WTC11 (cell line): ENCODE results near the gene ADAMTS19. TPM values are rescaled to one million over a fixed set of nuclear protein-coding genes. Genes with fewer than 3 reads are reported as not detected.

Experiments used
- ATAC-seq: fragments of 200-7000 bp; cut with Tn5 transposase; 2 replicates; pipeline ENCODE4 v1.10.0; 2021; ENCODE audit warnings: mild to moderate bottlenecking, moderate library complexity
- CTCF ChIA-PET: fragments of 300-600 bp; sonication (Branson Sonifier 250); formaldehyde crosslinking; loops from one replicate; lab custom pipeline; 2021; ENCODE audit warnings: antibody characterized with exemption; lab: Charles Lee
- POLR2A ChIA-PET: fragments of 350-600 bp; sonication (Branson Sonifier 250); formaldehyde crosslinking; loops from one replicate; lab custom pipeline; 2021; ENCODE audit warnings: antibody characterized with exemption; lab: Charles Lee
- DNase-seq: peaks from one replicate; pipeline ENCODE4 v3.0.0; 2021; ENCODE audit warnings: low spot score
- H3K27ac Mint-ChIP-seq: 2 replicates; pipeline ENCODE4 v1.8.0; 2021; ENCODE audit warnings: mixed read lengths
- H3K27me3 Mint-ChIP-seq: 2 replicates; pipeline ENCODE4 v1.8.0; 2021; ENCODE audit warnings: low read depth, mild to moderate bottlenecking, moderate library complexity, mixed read lengths
- H3K36me3 Mint-ChIP-seq: 2 replicates; pipeline ENCODE4 v1.8.0; 2021; ENCODE audit warnings: mixed read lengths
- H3K4me1 Mint-ChIP-seq: 2 replicates; pipeline ENCODE4 v1.8.0; 2022; ENCODE audit warnings: mixed read lengths
- H3K4me3 Mint-ChIP-seq: 2 replicates; pipeline ENCODE4 v1.8.0; 2021; ENCODE audit warnings: mild to moderate bottlenecking, moderate library complexity, mixed read lengths
- H3K9me3 Mint-ChIP-seq: 2 replicates; pipeline ENCODE4 v1.8.0; 2021; ENCODE audit warnings: mixed read lengths
- ATF1 ChIP-seq: sonication (generic); formaldehyde crosslinking; IDR thresholded peaks from 2 replicates; pipeline ENCODE4 v1.8.1; 2023; ENCODE audit warnings: mild to moderate bottlenecking, moderate library complexity, missing genetic modification reagents
- GABPB1 ChIP-seq: sonication (generic); formaldehyde crosslinking; IDR thresholded peaks from 2 replicates; pipeline ENCODE4 v1.8.1; 2023; ENCODE audit warnings: mild to moderate bottlenecking, missing genetic modification reagents
- GRHL2 ChIP-seq: fragments of 250-450 bp; sonication (Bioruptor Pico); IDR thresholded peaks from 2 replicates; pipeline ENCODE4 v1.8.0; 2022; ENCODE audit warnings: mild to moderate bottlenecking, moderate library complexity; ENCODE audit not compliant: insufficient replicate concordance, severe bottlenecking
- IRF2 ChIP-seq: sonication (generic); formaldehyde crosslinking; IDR thresholded peaks from 2 replicates; pipeline ENCODE4 v1.8.0; 2022; ENCODE audit warnings: low read depth, missing genetic modification reagents, borderline replicate concordance
- MYBL2 ChIP-seq: sonication (generic); formaldehyde crosslinking; IDR thresholded peaks from 2 replicates; pipeline ENCODE4 v1.8.1; 2023; ENCODE audit warnings: mild to moderate bottlenecking, moderate library complexity, missing genetic modification reagents
- RELA ChIP-seq: sonication (generic); formaldehyde crosslinking; IDR thresholded peaks from 2 replicates; pipeline ENCODE4 v1.8.1; 2022; ENCODE audit warnings: missing genetic modification reagents, mild to moderate bottlenecking, borderline replicate concordance
- ZBTB21 ChIP-seq: sonication (generic); formaldehyde crosslinking; IDR thresholded peaks from 2 replicates; pipeline ENCODE4 v1.8.1; 2023; ENCODE audit warnings: mild to moderate bottlenecking, missing genetic modification reagents, borderline replicate concordance
- ZNF121 ChIP-seq: sonication (generic); formaldehyde crosslinking; IDR thresholded peaks from 2 replicates; pipeline ENCODE4 v1.8.0; 2023; ENCODE audit warnings: missing genetic modification reagents
- total RNA-seq: library from RNA; stranded (reverse); gene quantifications from 3 replicates; pipeline ENCODE4 v1.2.3, GENCODE V29; 2021
- TF ChIP-seq, protein P1 (sequence below): sonication (generic); formaldehyde crosslinking; IDR thresholded peaks from 2 replicates; pipeline ENCODE4 v1.8.1; 2023; ENCODE audit warnings: mild to moderate bottlenecking, missing genetic modification reagents
- TF ChIP-seq, protein P2 (sequence below): sonication (generic); formaldehyde crosslinking; IDR thresholded peaks from 2 replicates; pipeline ENCODE4 v1.8.1; 2023; ENCODE audit warnings: mild to moderate bottlenecking, missing genetic modification reagents, moderate library complexity
- TF ChIP-seq, protein P3 (sequence below): fragments of 250-450 bp; sonication (Bioruptor Pico); IDR thresholded peaks from 2 replicates; pipeline ENCODE4 v2.1.2; 2022; ENCODE audit warnings: mild to moderate bottlenecking, moderate library complexity
- TF ChIP-seq, protein P4 (sequence below): sonication (generic); formaldehyde crosslinking; IDR thresholded peaks from 2 replicates; pipeline ENCODE4 v1.8.1; 2022; ENCODE audit warnings: low read depth, mild to moderate bottlenecking, moderate library complexity, missing genetic modification reagents, borderline replicate concordance
- TF ChIP-seq, protein P5 (sequence below): sonication (generic); formaldehyde crosslinking; IDR thresholded peaks from 2 replicates; pipeline ENCODE4 v1.8.0; 2022; ENCODE audit warnings: mild to moderate bottlenecking, missing genetic modification reagents
- TF ChIP-seq, protein P6 (sequence below): sonication (generic); formaldehyde crosslinking; IDR thresholded peaks from 2 replicates; pipeline ENCODE4 v1.8.1; 2023; ENCODE audit warnings: mild to moderate bottlenecking, missing genetic modification reagents, moderate library complexity
- TF ChIP-seq, protein P7 (sequence below): fragments of 250-450 bp; sonication (Bioruptor Pico); IDR thresholded peaks from 2 replicates; pipeline ENCODE4 v1.8.0; 2021; ENCODE audit warnings: mild to moderate bottlenecking
- TF ChIP-seq, protein P8 (sequence below): fragments of 250-450 bp; sonication (Bioruptor Pico); conservative IDR thresholded peaks from 2 replicates; pipeline ENCODE4 v1.9.0; 2021; ENCODE audit warnings: mild to moderate bottlenecking

The ADAMTS19 gene
- total RNA-seq, 1 experiment from 2014 or later, result 28.0 TPM

DNA sequence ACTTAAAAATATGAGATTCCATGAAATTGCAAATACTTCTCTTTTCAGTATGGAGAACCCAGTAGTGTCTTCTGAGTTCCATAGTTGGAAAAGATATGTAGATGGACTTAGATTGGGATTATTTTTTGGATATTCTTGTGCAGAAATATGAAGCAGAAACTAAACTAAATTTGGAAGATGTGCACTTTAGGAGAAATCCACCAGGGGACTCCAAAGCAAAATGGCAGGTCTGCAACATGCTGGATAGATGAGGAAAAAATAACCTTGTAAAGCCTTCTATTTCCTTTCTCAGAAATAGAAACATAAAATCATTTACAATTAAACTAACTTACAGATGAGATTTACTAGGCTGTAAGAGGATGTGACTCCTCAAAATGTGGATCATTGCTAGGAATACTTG lies 238.6 kb downstream of the ADAMTS19 start (continued):
- TF ChIP-seq ZBTB21 (CRISPR knock-in tag) (no peak), IRF2 (CRISPR knock-in tag) (no peak)
- TF ChIP-seq, protein P1, sequence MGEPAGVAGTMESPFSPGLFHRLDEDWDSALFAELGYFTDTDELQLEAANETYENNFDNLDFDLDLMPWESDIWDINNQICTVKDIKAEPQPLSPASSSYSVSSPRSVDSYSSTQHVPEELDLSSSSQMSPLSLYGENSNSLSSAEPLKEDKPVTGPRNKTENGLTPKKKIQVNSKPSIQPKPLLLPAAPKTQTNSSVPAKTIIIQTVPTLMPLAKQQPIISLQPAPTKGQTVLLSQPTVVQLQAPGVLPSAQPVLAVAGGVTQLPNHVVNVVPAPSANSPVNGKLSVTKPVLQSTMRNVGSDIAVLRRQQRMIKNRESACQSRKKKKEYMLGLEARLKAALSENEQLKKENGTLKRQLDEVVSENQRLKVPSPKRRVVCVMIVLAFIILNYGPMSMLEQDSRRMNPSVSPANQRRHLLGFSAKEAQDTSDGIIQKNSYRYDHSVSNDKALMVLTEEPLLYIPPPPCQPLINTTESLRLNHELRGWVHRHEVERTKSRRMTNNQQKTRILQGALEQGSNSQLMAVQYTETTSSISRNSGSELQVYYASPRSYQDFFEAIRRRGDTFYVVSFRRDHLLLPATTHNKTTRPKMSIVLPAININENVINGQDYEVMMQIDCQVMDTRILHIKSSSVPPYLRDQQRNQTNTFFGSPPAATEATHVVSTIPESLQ (CRISPR knock-in tag), result no peak
- TF ChIP-seq, protein P2, sequence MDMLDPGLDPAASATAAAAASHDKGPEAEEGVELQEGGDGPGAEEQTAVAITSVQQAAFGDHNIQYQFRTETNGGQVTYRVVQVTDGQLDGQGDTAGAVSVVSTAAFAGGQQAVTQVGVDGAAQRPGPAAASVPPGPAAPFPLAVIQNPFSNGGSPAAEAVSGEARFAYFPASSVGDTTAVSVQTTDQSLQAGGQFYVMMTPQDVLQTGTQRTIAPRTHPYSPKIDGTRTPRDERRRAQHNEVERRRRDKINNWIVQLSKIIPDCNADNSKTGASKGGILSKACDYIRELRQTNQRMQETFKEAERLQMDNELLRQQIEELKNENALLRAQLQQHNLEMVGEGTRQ (CRISPR knock-in tag), result no peak
- TF ChIP-seq, protein P3, sequence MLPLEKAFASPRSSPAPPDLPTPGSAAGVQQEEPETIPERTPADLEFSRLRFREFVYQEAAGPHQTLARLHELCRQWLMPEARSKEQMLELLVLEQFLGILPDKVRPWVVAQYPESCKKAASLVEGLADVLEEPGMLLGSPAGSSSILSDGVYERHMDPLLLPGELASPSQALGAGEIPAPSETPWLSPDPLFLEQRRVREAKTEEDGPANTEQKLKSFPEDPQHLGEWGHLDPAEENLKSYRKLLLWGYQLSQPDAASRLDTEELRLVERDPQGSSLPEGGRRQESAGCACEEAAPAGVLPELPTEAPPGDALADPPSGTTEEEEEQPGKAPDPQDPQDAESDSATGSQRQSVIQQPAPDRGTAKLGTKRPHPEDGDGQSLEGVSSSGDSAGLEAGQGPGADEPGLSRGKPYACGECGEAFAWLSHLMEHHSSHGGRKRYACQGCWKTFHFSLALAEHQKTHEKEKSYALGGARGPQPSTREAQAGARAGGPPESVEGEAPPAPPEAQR (CRISPR knock-in tag), result no peak

DNA sequence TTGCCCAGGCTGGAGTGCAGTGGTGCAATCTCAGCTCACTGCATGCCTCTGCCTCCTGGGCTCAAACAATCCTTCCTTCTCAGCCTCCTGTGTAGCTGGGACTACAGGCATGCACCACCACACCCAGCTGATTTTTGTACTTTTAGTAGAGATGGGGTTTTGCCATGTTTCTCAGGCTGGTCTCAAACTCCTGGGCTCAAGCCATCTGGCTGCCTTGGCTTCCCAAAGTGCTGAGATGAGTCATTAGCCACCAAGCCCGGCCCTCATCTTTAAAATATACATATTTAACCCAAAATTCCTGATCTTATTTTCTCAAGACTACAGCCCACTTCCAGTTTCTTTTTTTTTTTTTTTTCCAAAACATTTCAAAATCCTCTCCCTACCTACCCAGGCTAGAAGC lies 256.1 kb downstream of the ADAMTS19 start:
- no peak overlapping the region for H3K4me3 Mint-ChIP-seq
- H3K4me1 Mint-ChIP-seq, result no peaks in the 10 kb centered on the region
- CTCF ChIA-PET, result no interaction called here
- TF ChIP-seq, protein P4, sequence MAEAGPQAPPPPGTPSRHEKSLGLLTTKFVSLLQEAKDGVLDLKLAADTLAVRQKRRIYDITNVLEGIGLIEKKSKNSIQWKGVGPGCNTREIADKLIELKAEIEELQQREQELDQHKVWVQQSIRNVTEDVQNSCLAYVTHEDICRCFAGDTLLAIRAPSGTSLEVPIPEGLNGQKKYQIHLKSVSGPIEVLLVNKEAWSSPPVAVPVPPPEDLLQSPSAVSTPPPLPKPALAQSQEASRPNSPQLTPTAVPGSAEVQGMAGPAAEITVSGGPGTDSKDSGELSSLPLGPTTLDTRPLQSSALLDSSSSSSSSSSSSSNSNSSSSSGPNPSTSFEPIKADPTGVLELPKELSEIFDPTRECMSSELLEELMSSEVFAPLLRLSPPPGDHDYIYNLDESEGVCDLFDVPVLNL, result no peak
- peak; percentile 67; the same call in 1 of the 2 replicates for TF ChIP-seq ZNF121 (CRISPR knock-in tag)
- TF ChIP-seq, all 79 proteins: peak for 1
- ATAC-seq (no peak), DNase-seq (no peak)
- H3K9me3 Mint-ChIP-seq, result no peaks in the 10 kb centered on the region
- no peaks in the 10 kb centered on the region for H3K27me3 Mint-ChIP-seq
- no peak overlapping the region for H3K27ac Mint-ChIP-seq
- H3K36me3 Mint-ChIP-seq, result peaks cover 15% of the 10 kb centered on the region
- POLR2A ChIA-PET, result interaction anchor here (0.7 kb wide), 1 partner anchor 173 kb away, joined by 3 read pairs; no protein-coding TSS in a partner anchor

DNA sequence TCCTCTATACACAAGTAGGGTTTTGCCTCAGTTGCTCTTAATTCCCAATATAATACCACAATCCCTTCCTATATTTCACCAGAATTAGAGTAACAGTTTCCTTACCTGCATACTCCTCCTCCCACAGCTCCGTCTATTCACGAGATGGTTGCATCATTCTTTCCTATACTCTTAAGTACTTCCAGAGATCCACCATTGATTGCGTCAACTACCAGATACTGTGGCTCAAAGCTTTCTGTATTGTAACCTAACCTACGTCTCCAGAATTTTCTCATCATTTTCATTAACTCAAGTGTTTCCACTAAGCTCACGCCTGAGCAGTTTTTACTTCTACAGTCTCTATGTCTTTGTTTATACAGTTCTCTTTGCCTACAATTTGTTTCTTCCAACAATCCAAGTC lies 256.6 kb downstream of the ADAMTS19 start:
- no peak overlapping the region for H3K4me3 Mint-ChIP-seq

More for the DNA sequence above, 256.6 kb downstream of the ADAMTS19 start:
- Mint-ChIP-seq H3K9me3 (peaks cover 1% of the 10 kb centered on the region; the same call in 1 of the 2 replicates), H3K36me3 (peaks cover 19% of the 10 kb centered on the region), H3K27me3 (no peaks in the 10 kb centered on the region), H3K4me1 (peaks cover under 1% of the 10 kb centered on the region; the same call in 1 of the 2 replicates), H3K27ac (peak overlapping the region; percentile 36; the same call in 1 of the 2 replicates)
- no peak for ATAC-seq
- ChIA-PET POLR2A (interaction anchor here (0.7 kb wide), 1 partner anchor 173 kb away, joined by 3 read pairs; no protein-coding TSS in a partner anchor), CTCF (no interaction called here)
- no peak for TF ChIP-seq GABPB1 (CRISPR knock-in tag)
- no peak for TF ChIP-seq ATF1 (CRISPR knock-in tag)
- TF ChIP-seq, protein P5, sequence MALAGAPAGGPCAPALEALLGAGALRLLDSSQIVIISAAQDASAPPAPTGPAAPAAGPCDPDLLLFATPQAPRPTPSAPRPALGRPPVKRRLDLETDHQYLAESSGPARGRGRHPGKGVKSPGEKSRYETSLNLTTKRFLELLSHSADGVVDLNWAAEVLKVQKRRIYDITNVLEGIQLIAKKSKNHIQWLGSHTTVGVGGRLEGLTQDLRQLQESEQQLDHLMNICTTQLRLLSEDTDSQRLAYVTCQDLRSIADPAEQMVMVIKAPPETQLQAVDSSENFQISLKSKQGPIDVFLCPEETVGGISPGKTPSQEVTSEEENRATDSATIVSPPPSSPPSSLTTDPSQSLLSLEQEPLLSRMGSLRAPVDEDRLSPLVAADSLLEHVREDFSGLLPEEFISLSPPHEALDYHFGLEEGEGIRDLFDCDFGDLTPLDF (CRISPR knock-in tag), result no peak
- no peak for TF ChIP-seq IRF2 (CRISPR knock-in tag)
- no peak for TF ChIP-seq MYBL2 (CRISPR knock-in tag)
- TF ChIP-seq GRHL2 (CRISPR knock-in tag), result no peak
- TF ChIP-seq, protein P1 (CRISPR knock-in tag), result no peak
- TF ChIP-seq, protein P6, sequence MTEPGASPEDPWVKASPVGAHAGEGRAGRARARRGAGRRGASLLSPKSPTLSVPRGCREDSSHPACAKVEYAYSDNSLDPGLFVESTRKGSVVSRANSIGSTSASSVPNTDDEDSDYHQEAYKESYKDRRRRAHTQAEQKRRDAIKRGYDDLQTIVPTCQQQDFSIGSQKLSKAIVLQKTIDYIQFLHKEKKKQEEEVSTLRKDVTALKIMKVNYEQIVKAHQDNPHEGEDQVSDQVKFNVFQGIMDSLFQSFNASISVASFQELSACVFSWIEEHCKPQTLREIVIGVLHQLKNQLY (CRISPR knock-in tag), result no peak
- TF ChIP-seq, protein P7, sequence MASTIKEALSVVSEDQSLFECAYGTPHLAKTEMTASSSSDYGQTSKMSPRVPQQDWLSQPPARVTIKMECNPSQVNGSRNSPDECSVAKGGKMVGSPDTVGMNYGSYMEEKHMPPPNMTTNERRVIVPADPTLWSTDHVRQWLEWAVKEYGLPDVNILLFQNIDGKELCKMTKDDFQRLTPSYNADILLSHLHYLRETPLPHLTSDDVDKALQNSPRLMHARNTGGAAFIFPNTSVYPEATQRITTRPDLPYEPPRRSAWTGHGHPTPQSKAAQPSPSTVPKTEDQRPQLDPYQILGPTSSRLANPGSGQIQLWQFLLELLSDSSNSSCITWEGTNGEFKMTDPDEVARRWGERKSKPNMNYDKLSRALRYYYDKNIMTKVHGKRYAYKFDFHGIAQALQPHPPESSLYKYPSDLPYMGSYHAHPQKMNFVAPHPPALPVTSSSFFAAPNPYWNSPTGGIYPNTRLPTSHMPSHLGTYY (CRISPR knock-in tag), result no peak
- TF ChIP-seq RELA (CRISPR knock-in tag), result no peak
- TF ChIP-seq, protein P8, sequence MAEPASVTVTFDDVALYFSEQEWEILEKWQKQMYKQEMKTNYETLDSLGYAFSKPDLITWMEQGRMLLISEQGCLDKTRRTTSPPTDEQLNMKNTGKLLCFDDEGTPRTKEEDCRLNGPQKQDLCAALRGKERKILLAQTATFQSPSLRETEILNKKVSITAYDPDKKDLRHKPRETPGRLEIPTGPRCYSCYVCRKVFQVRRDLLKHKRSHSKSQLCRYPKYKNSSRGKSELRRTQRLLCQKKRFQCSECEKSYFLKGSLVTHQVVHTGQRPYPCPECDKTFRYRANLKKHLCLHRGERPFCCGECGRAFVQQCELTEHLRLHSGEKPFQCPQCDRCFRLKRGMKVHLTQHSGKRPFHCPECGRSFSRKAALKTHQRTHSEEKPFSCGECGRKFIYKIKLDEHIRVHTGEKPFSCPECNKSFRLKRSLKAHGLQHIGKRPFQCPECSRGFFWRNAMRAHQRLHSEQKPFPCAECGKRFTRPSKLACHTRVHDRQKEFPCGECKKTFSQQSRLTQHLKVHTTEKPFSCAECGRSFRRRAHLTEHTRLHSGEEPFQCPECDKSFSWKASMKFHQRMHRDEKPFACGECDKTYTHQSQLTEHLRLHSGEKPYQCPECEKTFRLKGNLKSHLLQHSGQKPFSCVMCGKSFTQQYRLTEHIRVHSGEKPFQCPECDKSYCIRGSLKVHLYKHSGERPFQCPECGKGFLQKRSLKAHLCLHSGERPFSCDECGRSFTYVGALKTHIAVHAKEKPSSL (CRISPR knock-in tag), result no peak
- DNase-seq, result no peak
